Esophagus muscularis mucosa (tissue), 4 donors: ENCODE results near the gene LRRC8D. TPM values are rescaled to one million over a fixed set of nuclear protein-coding genes. Genes with fewer than 3 reads are reported as not detected.
A peak's percentile ranks its signal among the peaks of the same experiment; 100 is the strongest.

Experiments used
- DNase-seq: peaks from one replicate; pipeline ENCODE4 v3.0.0-alpha.2; 2017; ENCODE audit errors: extremely low spot score
- H3K27ac ChIP-seq, 4 donors: fragments of 200-600 bp; sonication (generic); replicated peaks in 1 of 4; 1 replicate in 3 of 4; 2 replicates in 1 of 4; pipeline ENCODE4 v1.5.1; 2016 to 2019; ENCODE audit warnings: mild to moderate bottlenecking in 1 of 4
- H3K27me3 ChIP-seq, 4 donors: fragments of 200-600 bp; sonication (generic); one replicate each; pipeline versions ENCODE4 v1.5.1 to v1.6.0; 2016 to 2019
- H3K36me3 ChIP-seq, 4 donors: fragments of 200-600 bp; sonication (generic); one replicate each; pipeline ENCODE4 v1.5.1; 2016 to 2019
- H3K4me1 ChIP-seq, 4 donors: fragments of 200-600 bp; sonication (generic); one replicate each; pipeline ENCODE4 v1.5.1; 2016 to 2019
- H3K4me3 ChIP-seq, 4 donors: fragments of 200-600 bp; sonication (generic); 1 replicate in 2 of 4; 2 replicates in 2 of 4; pipeline ENCODE4 v1.5.1; 2016 to 2019; ENCODE audit warnings: mild to moderate bottlenecking in 4 of 4, moderate library complexity in 1 of 4
- H3K9me3 ChIP-seq, 4 donors: fragments of 200-600 bp; sonication (generic); 1 replicate in 3 of 4; 2 replicates in 1 of 4; pipeline ENCODE4 v1.5.1; 2016 to 2019
- CTCF ChIP-seq, 3 experiments: fragments of 200-600 bp in 2 of 3; fragments of 450-650 bp in 1 of 3; sonication (generic) in 2 of 3; IDR thresholded peaks; one replicate each; pipeline ENCODE4 v1.5.1; 2017 to 2019; ENCODE audit warnings: antibody characterized with exemption in 3 of 3, mild to moderate bottlenecking in 2 of 3, moderate library complexity in 1 of 3
- EP300 ChIP-seq: sonication (generic); formaldehyde crosslinking; IDR thresholded peaks from one replicate; pipeline ENCODE4 v1.6.1; 2017; ENCODE audit warnings: antibody characterized with exemption
- POLR2A ChIP-seq: fragments of 450-650 bp; IDR thresholded peaks from one replicate; pipeline ENCODE4 v1.6.1; 2017; ENCODE audit warnings: antibody characterized with exemption, moderate library complexity, mild to moderate bottlenecking, low read depth
- POLR2AphosphoS5 ChIP-seq, 2 donors: sonication (generic); formaldehyde crosslinking; IDR thresholded peaks; one replicate each; pipeline ENCODE4 v1.6.1; 2017; ENCODE audit warnings: antibody characterized with exemption in 2 of 2
- WGBS: methylation state at CpG from one replicate; pipeline ENCODE4 v1.1.5; 2018; 5-methylcytosine and 5-hydroxymethylcytosine counted together
- intact Hi-C: fragments of 100-400 bp; cut with DNase I; formaldehyde crosslinking; loops from one replicate; pipeline ENCODE4 v1.15.1; 2023
- total RNA-seq, 4 donors: library from RNA; depleted of rRNA; stranded (reverse); fragments of >200 nt; gene quantifications; one replicate each; pipeline versions ENCODE4 v1.1.0 to v1.2.1, GENCODE V29; 2016

LRRC8D gene
- total RNA-seq, 4 donors from 2014 or later: 4.2 to 10.4 (median 6.6) TPM

GRCh38 chr1:89832496-89833127, 11.8 kb downstream of the LRRC8D start:
- intact Hi-C loops: no loop called here
- no peak overlapping the region for H3K27ac ChIP-seq
- TF ChIP-seq EP300 (no peak), CTCF (IDR thresholded peaks at IDR 0.05) (no peak), POLR2A (no peak), POLR2AphosphoS5 (IDR thresholded peaks at IDR 0.05) (no peak)

GRCh38 chr1:89833183-89834082, 12.6 kb downstream of the LRRC8D start:
- Histone ChIP-seq H3K27ac (peak overlapping the region in 1 of 4 donors; percentile 9), H3K27me3 (no peaks in the 10 kb centered on the region), H3K4me1 (peaks cover 8 to 39% (median 25%) of the 10 kb centered on the region in 4 donors), H3K4me3 (no peak overlapping the region), H3K9me3 (no peaks in the 10 kb centered on the region), H3K36me3 (no peaks in the 10 kb centered on the region)
- intact Hi-C loops: no loop called here
- TF ChIP-seq POLR2A (no peak), POLR2AphosphoS5 (IDR thresholded peaks at IDR 0.05) (no peak), CTCF (IDR thresholded peaks at IDR 0.05) (no peak), EP300 (no peak)
- no peak for DNase-seq
- WGBS: 75% methylated on average over 7 of the region's 7 CpGs

More at GRCh38 chr1:89832496-89833127, 11.8 kb downstream of the LRRC8D start:
- Histone ChIP-seq H3K9me3 (no peaks in the 10 kb centered on the region), H3K4me1 (peaks cover 8 to 39% (median 25%) of the 10 kb centered on the region in 4 donors), H3K27me3 (no peaks in the 10 kb centered on the region), H3K4me3 (no peak overlapping the region), H3K36me3 (no peaks in the 10 kb centered on the region)
- DNase-seq: no peak
- WGBS: 73% methylated on average over 6 of the region's 6 CpGs

- H3K27ac ChIP-seq: peak overlapping the region in 1 of 4 donors; percentile 9
- H3K27me3 ChIP-seq: no peaks in the 10 kb centered on the region
- H3K9me3 ChIP-seq: no peaks in the 10 kb centered on the region
- H3K4me1 ChIP-seq: peaks cover 8 to 39% (median 25%) of the 10 kb centered on the region in 4 donors
- WGBS: 78% methylated on average over 3 of the region's 3 CpGs
- H3K4me3 ChIP-seq: no peak overlapping the region
- no peaks in the 10 kb centered on the region for H3K36me3 ChIP-seq
- no peak for DNase-seq
- intact Hi-C loops: no loop called here
- TF ChIP-seq POLR2A (no peak), CTCF (IDR thresholded peaks at IDR 0.05) (no peak), EP300 (no peak)
Observed at GRCh38 chr1:89834083-89834704, 13.4 kb downstream of the LRRC8D start.

- Histone ChIP-seq H3K27ac (no peak overlapping the region), H3K36me3 (no peaks in the 10 kb centered on the region), H3K9me3 (no peaks in the 10 kb centered on the region), H3K4me1 (peaks cover 8 to 39% (median 25%) of the 10 kb centered on the region in 4 donors), H3K4me3 (no peak overlapping the region), H3K27me3 (no peaks in the 10 kb centered on the region)
- no peak for TF ChIP-seq POLR2A
- TF ChIP-seq EP300: no peak
- TF ChIP-seq POLR2AphosphoS5 (IDR thresholded peaks at IDR 0.05): no peak
- TF ChIP-seq CTCF (IDR thresholded peaks at IDR 0.05): no peak
- DNase-seq: no peak
- 85% methylated on average over 8 of the region's 8 CpGs for WGBS
- intact Hi-C loops: no loop called here
Observed at GRCh38 chr1:89836252-89837035, 15.6 kb downstream of the LRRC8D start.
